Measurements from ENCODE around the gene TULP4.
"Not testable (repeated sequence)": the region's sequence is repeated elsewhere in the genome, so short reads cannot be mapped to it uniquely, and the experiment has no call there.

TULP4 gene

GRCh38 chr6:158460602-158461169 is 148.4 kb downstream of the TULP4 start:
- no peak for DNase-seq (ENCODE audit: low spot score)

GRCh38 chr6:158461954-158462353 is 149.7 kb downstream of the TULP4 start:
- DNase-seq (ENCODE audit: low spot score) (no peak), FAIRE-seq (no peak)

More at GRCh38 chr6:158460602-158461169, 148.4 kb downstream of the TULP4 start:
- no peak for FAIRE-seq

GRCh38 chr6:158464483-158464882 is 152.2 kb downstream of the TULP4 start:
- DNase-seq (ENCODE audit: low spot score) (no peak), FAIRE-seq (no peak)

- DNase-seq (ENCODE audit: low spot score), result no peak
- no peak for FAIRE-seq
Observed at GRCh38 chr6:158465257-158465656, 153.0 kb downstream of the TULP4 start.

GRCh38 chr6:158465747-158466146 is 153.5 kb downstream of the TULP4 start:
- DNase-seq (ENCODE audit: low spot score) (no peak), FAIRE-seq (no peak)

- DNase-seq (ENCODE audit: low spot score) (no peak), FAIRE-seq (no peak)
Observed at GRCh38 chr6:158467923-158468322, 155.7 kb downstream of the TULP4 start.

GRCh38 chr6:158468666-158469065 is 156.4 kb downstream of the TULP4 start:
- DNase-seq (ENCODE audit: low spot score), result no peak
- no peak for FAIRE-seq

- FAIRE-seq; DNase-seq (ENCODE audit: low spot score): not testable (repeated sequence)
Observed at GRCh38 chr6:158470023-158470422, 157.8 kb downstream of the TULP4 start.

GRCh38 chr6:158471339-158471738 is 159.1 kb downstream of the TULP4 start:
- no peak for DNase-seq (ENCODE audit: low spot score)
- FAIRE-seq, result no peak

GRCh38 chr6:158472447-158472846 is 160.2 kb downstream of the TULP4 start:
- DNase-seq (ENCODE audit: low spot score) (no peak), FAIRE-seq (no peak)

- FAIRE-seq (no peak), DNase-seq (ENCODE audit: low spot score) (peak; percentile 36)
Observed at GRCh38 chr6:158474961-158475343, 162.7 kb downstream of the TULP4 start.

- peak; percentile 65 for FAIRE-seq
- DNase-seq (ENCODE audit: low spot score), result peak; percentile 58
Observed at GRCh38 chr6:158475344-158476302, 163.4 kb downstream of the TULP4 start.

GRCh38 chr6:158476389-158476788 is 164.1 kb downstream of the TULP4 start:
- no peak for DNase-seq (ENCODE audit: low spot score)
- FAIRE-seq, result no peak

- DNase-seq (ENCODE audit: low spot score); FAIRE-seq: not testable (repeated sequence)
Observed at GRCh38 chr6:158477722-158478121, 165.5 kb downstream of the TULP4 start.

- FAIRE-seq, result no peak
- DNase-seq (ENCODE audit: low spot score), result no peak
Observed at GRCh38 chr6:158480989-158481388, 168.7 kb downstream of the TULP4 start.

- DNase-seq (ENCODE audit: low spot score), result peak; percentile 90
- FAIRE-seq, result peak; percentile 91
Observed at GRCh38 chr6:158481690-158482473, 169.6 kb downstream of the TULP4 start.

GRCh38 chr6:158485431-158485830 is 173.2 kb downstream of the TULP4 start:
- no peak for DNase-seq (ENCODE audit: low spot score)
- FAIRE-seq, result no peak

- FAIRE-seq (no peak), DNase-seq (ENCODE audit: low spot score) (peak; percentile 12)
Observed at GRCh38 chr6:158487495-158487894, 175.2 kb downstream of the TULP4 start.

GRCh38 chr6:158488065-158488464 is 175.8 kb downstream of the TULP4 start:
- FAIRE-seq (peak; percentile 94), DNase-seq (ENCODE audit: low spot score) (peak; percentile 92)

- no peak for DNase-seq (ENCODE audit: low spot score)
Observed at GRCh38 chr6:158489441-158489840, 177.2 kb downstream of the TULP4 start.

GRCh38 chr6:158492881-158493280 is 180.6 kb downstream of the TULP4 start:
- FAIRE-seq, result no peak
- DNase-seq (ENCODE audit: low spot score), result no peak

More at GRCh38 chr6:158489441-158489840, 177.2 kb downstream of the TULP4 start:
- FAIRE-seq, result no peak

- DNase-seq (ENCODE audit: low spot score), result no peak
- FAIRE-seq, result no peak
Observed at GRCh38 chr6:158496700-158497099, 184.4 kb downstream of the TULP4 start.

Data from RCC 7860 (cell line).